Measurements from ENCODE around the gene IL32.
A peak's percentile ranks its signal among the peaks of the same experiment; 100 is the strongest.

The IL32 gene

DNA sequence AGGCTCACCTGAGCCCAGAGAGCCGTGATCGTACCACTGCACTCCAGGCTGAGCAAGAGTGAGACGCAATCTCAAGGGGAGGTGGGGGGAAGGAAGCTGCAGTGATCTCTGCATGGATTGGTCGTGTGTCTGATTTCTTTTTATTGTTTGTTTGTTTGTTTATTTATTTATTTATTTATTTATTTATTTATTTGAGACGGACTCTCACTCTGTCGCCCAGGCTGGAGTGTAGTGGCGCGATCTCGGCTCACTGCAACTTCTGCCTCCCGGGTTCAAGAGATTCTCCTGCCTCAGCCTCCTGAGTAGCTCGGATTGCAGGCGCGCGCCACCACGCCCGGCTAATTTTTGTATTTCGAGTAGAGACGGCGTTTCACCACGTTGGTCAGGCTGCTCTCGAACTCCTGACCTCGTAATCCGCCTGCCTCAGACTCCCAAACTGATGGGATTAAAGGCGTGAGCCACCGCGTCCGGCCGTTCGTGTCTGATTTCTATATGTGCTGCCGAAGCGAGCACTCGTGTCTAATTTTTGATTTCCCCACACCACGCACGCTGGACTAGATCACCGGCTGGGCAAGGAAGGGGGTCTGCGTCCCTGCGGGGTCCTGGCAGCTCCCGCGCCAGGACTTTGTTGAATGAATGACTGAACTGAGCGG is 45.7 kb upstream of the IL32 start:
- TF ChIP-seq TAF1 (IDR thresholded peaks at IDR 0.05; ENCODE audit: borderline replicate concordance, insufficient read depth, low read length) (no peak), FOXP2 (optimal IDR thresholded peaks at IDR 0.05; ENCODE audit: borderline replicate concordance, extremely low read depth, extremely low read length, insufficient read depth) (no peak)
- TF ChIP-seq, protein P1, sequence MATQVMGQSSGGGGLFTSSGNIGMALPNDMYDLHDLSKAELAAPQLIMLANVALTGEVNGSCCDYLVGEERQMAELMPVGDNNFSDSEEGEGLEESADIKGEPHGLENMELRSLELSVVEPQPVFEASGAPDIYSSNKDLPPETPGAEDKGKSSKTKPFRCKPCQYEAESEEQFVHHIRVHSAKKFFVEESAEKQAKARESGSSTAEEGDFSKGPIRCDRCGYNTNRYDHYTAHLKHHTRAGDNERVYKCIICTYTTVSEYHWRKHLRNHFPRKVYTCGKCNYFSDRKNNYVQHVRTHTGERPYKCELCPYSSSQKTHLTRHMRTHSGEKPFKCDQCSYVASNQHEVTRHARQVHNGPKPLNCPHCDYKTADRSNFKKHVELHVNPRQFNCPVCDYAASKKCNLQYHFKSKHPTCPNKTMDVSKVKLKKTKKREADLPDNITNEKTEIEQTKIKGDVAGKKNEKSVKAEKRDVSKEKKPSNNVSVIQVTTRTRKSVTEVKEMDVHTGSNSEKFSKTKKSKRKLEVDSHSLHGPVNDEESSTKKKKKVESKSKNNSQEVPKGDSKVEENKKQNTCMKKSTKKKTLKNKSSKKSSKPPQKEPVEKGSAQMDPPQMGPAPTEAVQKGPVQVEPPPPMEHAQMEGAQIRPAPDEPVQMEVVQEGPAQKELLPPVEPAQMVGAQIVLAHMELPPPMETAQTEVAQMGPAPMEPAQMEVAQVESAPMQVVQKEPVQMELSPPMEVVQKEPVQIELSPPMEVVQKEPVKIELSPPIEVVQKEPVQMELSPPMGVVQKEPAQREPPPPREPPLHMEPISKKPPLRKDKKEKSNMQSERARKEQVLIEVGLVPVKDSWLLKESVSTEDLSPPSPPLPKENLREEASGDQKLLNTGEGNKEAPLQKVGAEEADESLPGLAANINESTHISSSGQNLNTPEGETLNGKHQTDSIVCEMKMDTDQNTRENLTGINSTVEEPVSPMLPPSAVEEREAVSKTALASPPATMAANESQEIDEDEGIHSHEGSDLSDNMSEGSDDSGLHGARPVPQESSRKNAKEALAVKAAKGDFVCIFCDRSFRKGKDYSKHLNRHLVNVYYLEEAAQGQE (IDR thresholded peaks at IDR 0.05; ENCODE audit: insufficient read depth in 1 of 2, low read depth in 2 of 2, low read length in 2 of 2), result no peak

DNA sequence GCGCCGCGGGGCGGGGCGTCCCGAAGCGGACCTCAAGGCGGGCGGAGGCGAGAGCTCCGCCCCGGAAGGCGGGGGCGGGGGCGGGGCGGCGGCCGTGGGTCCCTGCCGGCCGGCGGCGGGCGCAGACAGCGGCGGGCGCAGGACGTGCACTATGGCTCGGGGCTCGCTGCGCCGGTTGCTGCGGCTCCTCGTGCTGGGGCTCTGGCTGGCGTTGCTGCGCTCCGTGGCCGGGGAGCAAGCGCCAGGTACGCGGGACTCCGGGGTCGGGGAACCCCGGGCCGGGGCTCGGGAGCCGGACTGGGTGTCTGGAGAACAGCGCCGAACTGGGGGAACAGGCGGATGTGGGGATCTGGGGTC is 45.2 kb upstream of the IL32 start, which contains the start of gene TNFRSF12A:
Gene TNFRSF12A (plus strand): TSS at position 122 of the 357 bp plus-strand sequence. CDS start 30 bp downstream, at position 152.
- TF ChIP-seq TAF1 (IDR thresholded peaks at IDR 0.05; ENCODE audit: borderline replicate concordance, insufficient read depth, low read length), result peak; percentile 59; the same call in 1 of the 2 replicates
- TF ChIP-seq, protein P1 (IDR thresholded peaks at IDR 0.05; ENCODE audit: insufficient read depth in 1 of 2, low read depth in 2 of 2, low read length in 2 of 2), result no peak; a peak in 2 of 4 replicates
- TF ChIP-seq SIN3A (IDR thresholded peaks at IDR 0.05; ENCODE audit: borderline replicate concordance, insufficient read depth, low read length), result no peak
- peak; percentile 81 for TF ChIP-seq POLR2AphosphoS5 (IDR thresholded peaks at IDR 0.05; ENCODE audit: low read depth, low read length)

DNA sequence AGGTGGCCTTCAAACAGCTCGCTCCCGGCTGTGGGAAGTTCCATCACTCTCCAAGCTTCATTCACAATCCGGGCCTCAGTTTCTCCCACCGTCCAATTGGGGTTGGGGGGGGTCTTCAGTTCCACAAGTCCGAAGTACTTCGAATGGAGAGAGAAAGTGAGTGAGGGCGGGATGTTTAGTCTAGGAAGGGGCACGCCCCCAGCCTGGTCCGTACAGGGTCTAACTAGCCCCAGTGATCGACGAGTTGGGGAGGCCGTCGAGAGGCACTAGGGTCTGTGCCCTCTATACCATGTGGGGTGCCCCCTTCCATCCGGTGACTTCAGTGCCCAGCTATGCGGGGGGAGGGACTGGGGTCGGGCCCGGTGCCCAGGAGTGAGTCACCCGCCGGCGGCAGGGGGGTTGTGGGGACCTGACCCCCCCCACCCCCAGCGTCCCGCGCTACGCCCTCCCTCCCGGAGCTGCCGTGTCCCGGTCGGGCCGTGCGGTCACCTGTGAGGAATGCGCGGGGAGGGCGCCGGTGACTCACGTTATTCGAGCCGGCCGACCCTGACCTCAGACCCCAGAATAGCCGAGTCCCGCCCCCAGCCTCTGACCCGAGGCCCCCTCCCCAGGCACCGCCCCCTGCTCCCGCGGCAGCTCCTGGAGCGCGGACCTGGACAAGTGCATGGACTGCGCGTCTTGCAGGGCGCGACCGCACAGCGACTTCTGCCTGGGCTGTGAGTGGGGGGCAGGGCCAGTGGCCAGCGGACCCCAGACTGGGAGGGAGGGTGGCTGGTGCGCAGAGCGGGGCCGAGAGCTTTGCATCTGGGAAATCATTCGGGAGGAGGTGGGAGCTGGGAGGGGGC is 44.6 kb upstream of the IL32 start:
- peak; percentile 7; the same call in 1 of the 2 replicates for TF ChIP-seq SIN3A (IDR thresholded peaks at IDR 0.05; ENCODE audit: borderline replicate concordance, insufficient read depth, low read length)
- no peak for TF ChIP-seq FOXP2 (optimal IDR thresholded peaks at IDR 0.05; ENCODE audit: borderline replicate concordance, extremely low read depth, extremely low read length, insufficient read depth)
- 0 out of 2 replicates have a peak, but pooled peaks have one; percentile 31 for TF ChIP-seq POLR2AphosphoS5 (IDR thresholded peaks at IDR 0.05; ENCODE audit: low read depth, low read length)

DNA sequence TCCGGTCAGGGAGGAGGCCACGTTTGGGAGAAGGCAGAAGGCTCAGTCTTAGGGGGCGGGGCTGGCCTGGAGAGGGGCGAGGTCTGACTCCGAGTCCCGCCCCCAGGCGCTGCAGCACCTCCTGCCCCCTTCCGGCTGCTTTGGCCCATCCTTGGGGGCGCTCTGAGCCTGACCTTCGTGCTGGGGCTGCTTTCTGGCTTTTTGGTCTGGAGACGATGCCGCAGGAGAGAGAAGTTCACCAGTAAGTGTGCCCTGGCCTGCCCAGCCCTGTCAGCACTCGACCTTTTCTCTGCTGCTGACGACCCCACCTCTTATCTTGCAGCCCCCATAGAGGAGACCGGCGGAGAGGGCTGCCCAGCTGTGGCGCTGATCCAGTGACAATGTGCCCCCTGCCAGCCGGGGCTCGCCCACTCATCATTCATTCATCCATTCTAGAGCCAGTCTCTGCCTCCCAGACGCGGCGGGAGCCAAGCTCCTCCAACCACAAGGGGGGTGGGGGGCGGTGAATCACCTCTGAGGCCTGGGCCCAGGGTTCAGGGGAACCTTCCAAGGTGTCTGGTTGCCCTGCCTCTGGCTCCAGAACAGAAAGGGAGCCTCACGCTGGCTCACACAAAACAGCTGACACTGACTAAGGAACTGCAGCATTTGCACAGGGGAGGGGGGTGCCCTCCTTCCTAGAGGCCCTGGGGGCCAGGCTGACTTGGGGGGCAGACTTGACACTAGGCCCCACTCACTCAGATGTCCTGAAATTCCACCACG is 43.8 kb upstream of the IL32 start:
- TF ChIP-seq SIN3A (IDR thresholded peaks at IDR 0.05; ENCODE audit: borderline replicate concordance, insufficient read depth, low read length) (no peak), TAF1 (IDR thresholded peaks at IDR 0.05; ENCODE audit: borderline replicate concordance, insufficient read depth, low read length) (0 out of 2 replicates have a peak, but pooled peaks have one; percentile 29), FOXP2 (optimal IDR thresholded peaks at IDR 0.05; ENCODE audit: borderline replicate concordance, extremely low read depth, extremely low read length, insufficient read depth) (no peak), POLR2AphosphoS5 (IDR thresholded peaks at IDR 0.05; ENCODE audit: low read depth, low read length) (no peak; the same call in 1 of the 2 replicates)
- TF ChIP-seq, protein P1 (IDR thresholded peaks at IDR 0.05; ENCODE audit: insufficient read depth in 1 of 2, low read depth in 2 of 2, low read length in 2 of 2), result no peak

GRCh38 chr16:3022208-3022683 is 43.2 kb upstream of the IL32 start:
- TF ChIP-seq, protein P1 (IDR thresholded peaks at IDR 0.05; ENCODE audit: insufficient read depth in 1 of 2, low read depth in 2 of 2, low read length in 2 of 2), result no peak
- TF ChIP-seq SIN3A (IDR thresholded peaks at IDR 0.05; ENCODE audit: borderline replicate concordance, insufficient read depth, low read length) (no peak; the same call in 1 of the 2 replicates), TAF1 (IDR thresholded peaks at IDR 0.05; ENCODE audit: borderline replicate concordance, insufficient read depth, low read length) (no peak), POLR2AphosphoS5 (IDR thresholded peaks at IDR 0.05; ENCODE audit: low read depth, low read length) (no peak; the same call in 1 of the 2 replicates), FOXP2 (optimal IDR thresholded peaks at IDR 0.05; ENCODE audit: borderline replicate concordance, extremely low read depth, extremely low read length, insufficient read depth) (no peak)

Measured in PFSK-1 (cell line).